ENCODE measurements around the gene FOXC1.

Gene FOXC1

GRCh38 chr6:1609648-1610496 lies at the start of gene FOXC1:
Gene FOXC1, plus strand, starts transcription at chr6:1609915. Its CDS starts 531 bp downstream, at chr6:1610446.
- peak; percentile 45 for DNase-seq

- no peak for DNase-seq
Measured at GRCh38 chr6:1560281-1561058, 49.2 kb upstream of the FOXC1 start.

- peak; percentile 50 for DNase-seq
Measured at GRCh38 chr6:1561355-1561754, 48.4 kb upstream of the FOXC1 start.

GRCh38 chr6:1562171-1562955 lies 47.4 kb upstream of the FOXC1 start:
- no peak for DNase-seq

GRCh38 chr6:1569377-1569776 lies 40.3 kb upstream of the FOXC1 start:
- DNase-seq, result no peak

- no peak for DNase-seq
Measured at GRCh38 chr6:1570848-1571247, 38.9 kb upstream of the FOXC1 start.

GRCh38 chr6:1572892-1573291 lies 36.8 kb upstream of the FOXC1 start:
- DNase-seq, result no peak

GRCh38 chr6:1574083-1574761 lies 35.5 kb upstream of the FOXC1 start:
- DNase-seq, result no peak

- no peak for DNase-seq
Measured at GRCh38 chr6:1574890-1575209, 34.9 kb upstream of the FOXC1 start.

GRCh38 chr6:1575210-1576041 lies 34.3 kb upstream of the FOXC1 start:
- DNase-seq, result no peak

GRCh38 chr6:1576166-1576565 lies 33.5 kb upstream of the FOXC1 start:
- DNase-seq, result no peak

GRCh38 chr6:1576711-1577110 lies 33.0 kb upstream of the FOXC1 start:
- DNase-seq, result no peak

- no peak for DNase-seq
Measured at GRCh38 chr6:1577146-1577680, 32.5 kb upstream of the FOXC1 start.

- no peak for DNase-seq
Measured at GRCh38 chr6:1577896-1578745, 31.6 kb upstream of the FOXC1 start.

GRCh38 chr6:1579096-1579495 lies 30.6 kb upstream of the FOXC1 start:
- DNase-seq, result no peak

GRCh38 chr6:1580109-1580508 lies 29.6 kb upstream of the FOXC1 start:
- no peak for DNase-seq

GRCh38 chr6:1580585-1580984 lies 29.1 kb upstream of the FOXC1 start:
- no peak for DNase-seq

GRCh38 chr6:1581120-1581991 lies 28.4 kb upstream of the FOXC1 start:
- no peak for DNase-seq

GRCh38 chr6:1584146-1584545 lies 25.6 kb upstream of the FOXC1 start:
- no peak for DNase-seq

Data from NCI-H345 (cell line).